ENCODE results near the gene TNFSF12. TPM values are rescaled to one million over a fixed set of nuclear protein-coding genes. Genes with fewer than 3 reads are reported as not detected.
"Not testable (repeated sequence)": the region's sequence is repeated elsewhere in the genome, so short reads cannot be mapped to it uniquely, and the experiment has no call there.

Gene TNFSF12
- total RNA-seq, 1 experiment from 2014 or later = 15.2 TPM

DNA sequence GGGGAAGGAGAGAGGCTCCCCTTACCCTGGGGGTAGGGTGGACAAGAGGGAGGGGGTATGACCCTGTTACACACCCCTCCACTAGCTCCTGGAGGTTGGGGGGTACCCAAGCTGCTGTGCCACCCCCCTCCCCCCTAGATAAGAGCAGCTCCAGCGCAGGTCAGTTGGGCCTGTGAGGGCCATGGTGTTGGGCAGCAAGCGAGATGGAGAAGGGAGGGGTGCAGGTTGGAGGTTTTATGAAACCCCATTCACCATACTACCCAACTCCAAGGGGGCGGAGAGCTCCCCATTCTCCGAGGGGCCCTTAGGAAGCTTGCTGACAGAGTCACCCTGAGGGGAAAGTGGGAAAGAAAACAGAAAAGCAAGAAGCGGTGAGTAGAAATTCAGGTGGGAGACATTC lies 42.7 kb downstream of the TNFSF12 start:
- H3K9me2 ChIP-seq (replicated peaks; ENCODE audit: low read length) = no peaks in the 10 kb centered on the region
- no peaks in the 10 kb centered on the region for H3K9me3 ChIP-seq (ENCODE audit: low read length)
- no peak overlapping the region for H2AFZ ChIP-seq (ENCODE audit: low read length)
- no peak overlapping the region for H3K9ac ChIP-seq (ENCODE audit: low read length)
- intact Hi-C loops (cut with micrococcal nuclease) = no loop called here
- POLR2A ChIA-PET (ENCODE audit: unreplicated experiment) = no interaction called here
- ATAC-seq (no peak), DNase-seq (no peak)
- peaks cover 17% of the 10 kb centered on the region for H3K36me3 ChIP-seq (ENCODE audit: low read depth, low read length)
- CTCF ChIA-PET = no interaction called here
- H3K4me1 ChIP-seq (ENCODE audit: insufficient read depth, low read length) = peaks cover 46% of the 10 kb centered on the region
- H3K4me3 ChIP-seq (ENCODE audit: low read length) = no peak overlapping the region
- no peaks in the 10 kb centered on the region for H4K20me1 ChIP-seq (ENCODE audit: low read length)
- H3K27ac ChIP-seq (ENCODE audit: low read length) = no peak overlapping the region; the same call in 1 of the 2 replicates
- H3F3A ChIP-seq (ENCODE audit: low read length, unreplicated experiment) = no peaks in the 10 kb centered on the region
- 0 out of 2 replicates have a peak, but pooled peaks cover 15% of the 10 kb centered on the region for H3K79me2 ChIP-seq (ENCODE audit: low read length)
- TF ChIP-seq, protein P1, sequence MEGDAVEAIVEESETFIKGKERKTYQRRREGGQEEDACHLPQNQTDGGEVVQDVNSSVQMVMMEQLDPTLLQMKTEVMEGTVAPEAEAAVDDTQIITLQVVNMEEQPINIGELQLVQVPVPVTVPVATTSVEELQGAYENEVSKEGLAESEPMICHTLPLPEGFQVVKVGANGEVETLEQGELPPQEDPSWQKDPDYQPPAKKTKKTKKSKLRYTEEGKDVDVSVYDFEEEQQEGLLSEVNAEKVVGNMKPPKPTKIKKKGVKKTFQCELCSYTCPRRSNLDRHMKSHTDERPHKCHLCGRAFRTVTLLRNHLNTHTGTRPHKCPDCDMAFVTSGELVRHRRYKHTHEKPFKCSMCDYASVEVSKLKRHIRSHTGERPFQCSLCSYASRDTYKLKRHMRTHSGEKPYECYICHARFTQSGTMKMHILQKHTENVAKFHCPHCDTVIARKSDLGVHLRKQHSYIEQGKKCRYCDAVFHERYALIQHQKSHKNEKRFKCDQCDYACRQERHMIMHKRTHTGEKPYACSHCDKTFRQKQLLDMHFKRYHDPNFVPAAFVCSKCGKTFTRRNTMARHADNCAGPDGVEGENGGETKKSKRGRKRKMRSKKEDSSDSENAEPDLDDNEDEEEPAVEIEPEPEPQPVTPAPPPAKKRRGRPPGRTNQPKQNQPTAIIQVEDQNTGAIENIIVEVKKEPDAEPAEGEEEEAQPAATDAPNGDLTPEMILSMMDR (conservative IDR thresholded peaks at IDR 0.05; ENCODE audit: low read depth, low read length) = no peak
- TF ChIP-seq EZH2 (IDR thresholded peaks at IDR 0.05; ENCODE audit: low read length, unreplicated experiment) = no peak
- no peak for TF ChIP-seq EZH2phosphoT487 (IDR thresholded peaks at IDR 0.05; ENCODE audit: borderline replicate concordance, low read length)
- H3K27me3 ChIP-seq (ENCODE audit: low read length) = no peaks in the 10 kb centered on the region
- no peak overlapping the region for H3K4me2 ChIP-seq (ENCODE audit: low read length)
- no TSS peak for BruUV-seq (replicated peaks)

DNA sequence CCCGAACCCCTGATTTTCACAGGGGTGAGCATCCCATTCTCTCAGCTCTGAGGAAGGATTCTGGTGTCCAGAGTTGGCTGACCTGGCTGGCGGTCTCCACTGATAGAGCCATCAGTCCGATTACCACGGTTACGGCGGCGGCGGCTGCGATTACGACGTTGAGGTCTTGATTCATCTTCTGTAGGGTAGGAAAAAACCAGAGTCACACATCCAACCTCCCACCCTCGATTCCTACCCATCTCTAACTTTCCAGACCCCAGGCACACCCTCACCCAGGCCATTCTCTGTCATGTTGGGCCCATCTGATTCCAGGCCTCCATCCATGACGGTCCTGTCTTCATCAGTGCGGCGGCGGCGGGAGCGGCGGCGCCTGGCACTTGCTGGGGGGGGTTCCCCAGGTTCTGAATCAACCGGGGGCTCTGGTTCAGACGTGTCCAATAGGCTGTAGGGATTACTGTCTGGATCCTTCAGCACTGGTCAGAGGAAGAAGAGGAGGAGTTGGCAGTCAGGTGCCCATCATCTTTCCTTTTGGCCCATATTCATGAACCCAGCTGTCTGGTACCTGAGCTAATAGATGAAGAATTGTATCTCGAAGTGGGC lies 43.7 kb downstream of the TNFSF12 start:
- no TSS peak for BruUV-seq (replicated peaks)
- intact Hi-C loops (cut with micrococcal nuclease) = no loop called here
- ChIA-PET CTCF (no interaction called here), POLR2A (ENCODE audit: unreplicated experiment) (interaction anchor here (0.6 kb wide), 1 partner anchor 22 kb away, joined by 3 read pairs; the partner anchor contains the start of gene FXR2)
- TF ChIP-seq, protein P1 (conservative IDR thresholded peaks at IDR 0.05; ENCODE audit: low read depth, low read length) = no peak
- TF ChIP-seq EZH2phosphoT487 (IDR thresholded peaks at IDR 0.05; ENCODE audit: borderline replicate concordance, low read length) (no peak), EZH2 (IDR thresholded peaks at IDR 0.05; ENCODE audit: low read length, unreplicated experiment) (no peak)
- H3K4me1 ChIP-seq (ENCODE audit: insufficient read depth, low read length) = peaks cover 38% of the 10 kb centered on the region
- H3K79me2 ChIP-seq (ENCODE audit: low read length) = 0 out of 2 replicates have a peak, but pooled peaks cover 15% of the 10 kb centered on the region
- H3F3A ChIP-seq (ENCODE audit: low read length, unreplicated experiment) = no peaks in the 10 kb centered on the region
- H3K4me3 ChIP-seq (ENCODE audit: low read length) = no peak overlapping the region
- H3K27ac ChIP-seq (ENCODE audit: low read length) = no peak overlapping the region
- H3K36me3 ChIP-seq (ENCODE audit: low read depth, low read length) = peaks cover 17% of the 10 kb centered on the region
- no peak overlapping the region for H3K9ac ChIP-seq (ENCODE audit: low read length)
- no peaks in the 10 kb centered on the region for H4K20me1 ChIP-seq (ENCODE audit: low read length)
- ATAC-seq = no peak
- no peak overlapping the region for H2AFZ ChIP-seq (ENCODE audit: low read length)
- no peak for DNase-seq
- no peaks in the 10 kb centered on the region for H3K9me3 ChIP-seq (ENCODE audit: low read length)
- no peaks in the 10 kb centered on the region for H3K27me3 ChIP-seq (ENCODE audit: low read length)
- H3K9me2 ChIP-seq (replicated peaks; ENCODE audit: low read length) = no peaks in the 10 kb centered on the region
- H3K4me2 ChIP-seq (ENCODE audit: low read length) = no peak overlapping the region

DNA sequence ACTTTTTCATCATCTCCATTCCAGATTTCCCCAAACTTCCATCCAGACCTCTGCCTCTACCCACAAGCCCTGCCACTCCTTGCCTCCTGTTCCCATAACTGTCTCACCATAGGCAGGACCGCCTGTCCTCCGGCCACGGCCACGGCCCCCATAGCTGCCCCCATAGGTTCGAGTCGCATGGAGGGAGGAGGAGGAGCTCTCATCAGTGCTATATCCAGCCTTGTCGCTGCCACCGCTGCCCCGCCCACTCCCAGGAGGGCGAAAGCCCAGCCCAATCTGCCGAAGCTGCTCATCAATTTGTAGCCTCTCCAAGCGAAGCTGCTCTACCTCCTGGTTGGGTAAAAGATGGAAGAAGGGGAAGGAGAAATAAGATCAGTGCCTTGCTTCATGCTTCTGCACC lies 44.4 kb downstream of the TNFSF12 start:
- Histone ChIP-seq H3K4me1 (ENCODE audit: insufficient read depth, low read length) (peaks cover 30% of the 10 kb centered on the region), H3F3A (ENCODE audit: low read length, unreplicated experiment) (no peaks in the 10 kb centered on the region), H3K4me3 (ENCODE audit: low read length) (no peak overlapping the region), H4K20me1 (ENCODE audit: low read length) (no peaks in the 10 kb centered on the region), H3K9me2 (replicated peaks; ENCODE audit: low read length) (no peaks in the 10 kb centered on the region), H3K9me3 (ENCODE audit: low read length) (no peaks in the 10 kb centered on the region), H2AFZ (ENCODE audit: low read length) (no peak overlapping the region), H3K36me3 (ENCODE audit: low read depth, low read length) (peaks cover 17% of the 10 kb centered on the region), H3K9ac (ENCODE audit: low read length) (no peak overlapping the region), H3K4me2 (ENCODE audit: low read length) (no peak overlapping the region), H3K79me2 (ENCODE audit: low read length) (0 out of 2 replicates have a peak, but pooled peaks cover 12% of the 10 kb centered on the region), H3K27ac (ENCODE audit: low read length) (no peak overlapping the region), H3K27me3 (ENCODE audit: low read length) (no peaks in the 10 kb centered on the region)
- BruUV-seq (replicated peaks) = no TSS peak
- TF ChIP-seq, protein P1 (conservative IDR thresholded peaks at IDR 0.05; ENCODE audit: low read depth, low read length) = no peak
- no peak for TF ChIP-seq EZH2phosphoT487 (IDR thresholded peaks at IDR 0.05; ENCODE audit: borderline replicate concordance, low read length)
- TF ChIP-seq EZH2 (IDR thresholded peaks at IDR 0.05; ENCODE audit: low read length, unreplicated experiment) = no peak
- intact Hi-C loops (cut with micrococcal nuclease) = no loop called here
- ChIA-PET CTCF (no interaction called here), POLR2A (ENCODE audit: unreplicated experiment) (no interaction called here)
- DNase-seq (no peak), ATAC-seq (no peak)

DNA sequence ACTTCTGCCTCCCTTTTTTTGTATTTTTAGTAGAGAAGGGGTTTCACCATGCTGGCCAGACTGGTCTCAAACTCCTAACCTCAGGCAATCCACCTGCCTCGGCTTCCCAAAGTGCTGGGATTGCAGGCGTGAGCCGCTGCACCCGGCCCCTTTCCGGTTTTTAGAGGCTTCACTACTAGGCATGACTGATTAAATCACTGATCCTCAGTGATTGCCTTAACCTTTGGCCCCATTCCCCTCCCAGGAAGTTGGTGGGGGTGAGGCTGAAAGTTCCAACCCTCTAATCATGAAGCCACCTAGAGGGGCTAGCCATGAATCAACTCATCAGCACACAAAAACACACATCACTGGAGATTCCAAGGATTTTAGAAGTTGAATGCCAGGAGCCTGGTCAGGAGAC lies 48.7 kb downstream of the TNFSF12 start:
- H3K27ac ChIP-seq (ENCODE audit: low read length); intact Hi-C loops (cut with micrococcal nuclease); H2AFZ ChIP-seq (ENCODE audit: low read length); H3K79me2 ChIP-seq (ENCODE audit: low read length); ATAC-seq; H4K20me1 ChIP-seq (ENCODE audit: low read length); H3K4me1 ChIP-seq (ENCODE audit: insufficient read depth, low read length); H3K9ac ChIP-seq (ENCODE audit: low read length); POLR2A ChIA-PET (ENCODE audit: unreplicated experiment); H3K27me3 ChIP-seq (ENCODE audit: low read length); H3F3A ChIP-seq (ENCODE audit: low read length, unreplicated experiment); H3K9me3 ChIP-seq (ENCODE audit: low read length); H3K4me3 ChIP-seq (ENCODE audit: low read length); H3K4me2 ChIP-seq (ENCODE audit: low read length); DNase-seq; CTCF ChIA-PET; BruUV-seq (replicated peaks); H3K9me2 ChIP-seq (replicated peaks; ENCODE audit: low read length): not testable (repeated sequence)
- H3K36me3 ChIP-seq (ENCODE audit: low read depth, low read length) = peaks cover 22% of the 10 kb centered on the region

Data from PC-3 (cell line).